ENCODE measurements around the gene TBC1D28.
"Not testable (repeated sequence)": the region's sequence is repeated elsewhere in the genome, so short reads cannot be mapped to it uniquely, and the experiment has no call there.

DNA sequence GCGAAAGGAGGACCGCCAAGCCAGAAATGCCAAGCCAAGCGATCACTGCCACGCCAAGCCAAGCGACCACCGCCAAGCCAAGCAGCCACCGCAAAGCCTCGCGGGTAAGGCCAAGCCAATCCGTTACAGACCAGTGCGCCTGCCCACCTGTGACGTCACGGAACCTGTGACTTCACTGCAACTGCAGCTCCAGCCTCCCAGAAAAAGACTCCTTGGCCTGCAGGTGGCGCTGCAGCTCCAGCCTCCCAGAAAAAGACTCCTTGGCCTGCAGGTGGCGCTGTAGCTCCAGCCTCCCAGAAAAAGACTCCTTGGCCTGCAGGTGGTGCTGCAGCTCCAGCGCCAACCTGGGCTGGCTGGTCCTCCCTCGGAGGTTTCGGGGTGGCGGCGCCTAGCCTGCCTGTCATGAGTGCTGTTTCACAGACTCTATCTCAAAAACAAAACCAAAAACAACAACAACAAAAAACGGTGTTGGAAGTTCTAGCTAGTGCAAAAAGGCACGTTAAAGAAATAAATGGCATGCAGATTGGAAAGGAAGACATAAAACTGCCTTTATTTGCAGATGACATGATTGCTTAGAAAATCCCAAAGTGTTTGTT lies 18.6 kb downstream of the TBC1D28 start:
- TF ChIP-seq, protein P1, sequence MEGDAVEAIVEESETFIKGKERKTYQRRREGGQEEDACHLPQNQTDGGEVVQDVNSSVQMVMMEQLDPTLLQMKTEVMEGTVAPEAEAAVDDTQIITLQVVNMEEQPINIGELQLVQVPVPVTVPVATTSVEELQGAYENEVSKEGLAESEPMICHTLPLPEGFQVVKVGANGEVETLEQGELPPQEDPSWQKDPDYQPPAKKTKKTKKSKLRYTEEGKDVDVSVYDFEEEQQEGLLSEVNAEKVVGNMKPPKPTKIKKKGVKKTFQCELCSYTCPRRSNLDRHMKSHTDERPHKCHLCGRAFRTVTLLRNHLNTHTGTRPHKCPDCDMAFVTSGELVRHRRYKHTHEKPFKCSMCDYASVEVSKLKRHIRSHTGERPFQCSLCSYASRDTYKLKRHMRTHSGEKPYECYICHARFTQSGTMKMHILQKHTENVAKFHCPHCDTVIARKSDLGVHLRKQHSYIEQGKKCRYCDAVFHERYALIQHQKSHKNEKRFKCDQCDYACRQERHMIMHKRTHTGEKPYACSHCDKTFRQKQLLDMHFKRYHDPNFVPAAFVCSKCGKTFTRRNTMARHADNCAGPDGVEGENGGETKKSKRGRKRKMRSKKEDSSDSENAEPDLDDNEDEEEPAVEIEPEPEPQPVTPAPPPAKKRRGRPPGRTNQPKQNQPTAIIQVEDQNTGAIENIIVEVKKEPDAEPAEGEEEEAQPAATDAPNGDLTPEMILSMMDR (conservative IDR thresholded peaks at IDR 0.05; ENCODE audit: low read length), result peak; percentile 93
- not testable (repeated sequence) for TF ChIP-seq EZH2phosphoT487 (IDR thresholded peaks at IDR 0.05; ENCODE audit: borderline replicate concordance)
